ENCODE data around the gene RIPPLY3. TPM values are rescaled to one million over a fixed set of nuclear protein-coding genes. Genes with fewer than 3 reads are reported as not detected.

The RIPPLY3 gene
- total RNA-seq, 2 donors from 2014 or later: not detected

- Histone ChIP-seq H3K4me3 (no peak overlapping the region), H3K4me1 (ENCODE audit: control insufficient read depth in 1 of 2, low read depth in 2 of 2) (no peaks in the 10 kb centered on the region), H3K9me3 (no peaks in the 10 kb centered on the region), H3K36me3 (no peaks in the 10 kb centered on the region), H3K27me3 (replicated peaks; ENCODE audit: insufficient read depth) (no peaks in the 10 kb centered on the region), H3K27ac (no peak overlapping the region)
- DNase-seq (ENCODE audit: low spot score) (no peak), ATAC-seq (ENCODE audit: insufficient number of reproducible peaks, low FRiP score, low read depth) (no peak)
- TF ChIP-seq, protein P1, sequence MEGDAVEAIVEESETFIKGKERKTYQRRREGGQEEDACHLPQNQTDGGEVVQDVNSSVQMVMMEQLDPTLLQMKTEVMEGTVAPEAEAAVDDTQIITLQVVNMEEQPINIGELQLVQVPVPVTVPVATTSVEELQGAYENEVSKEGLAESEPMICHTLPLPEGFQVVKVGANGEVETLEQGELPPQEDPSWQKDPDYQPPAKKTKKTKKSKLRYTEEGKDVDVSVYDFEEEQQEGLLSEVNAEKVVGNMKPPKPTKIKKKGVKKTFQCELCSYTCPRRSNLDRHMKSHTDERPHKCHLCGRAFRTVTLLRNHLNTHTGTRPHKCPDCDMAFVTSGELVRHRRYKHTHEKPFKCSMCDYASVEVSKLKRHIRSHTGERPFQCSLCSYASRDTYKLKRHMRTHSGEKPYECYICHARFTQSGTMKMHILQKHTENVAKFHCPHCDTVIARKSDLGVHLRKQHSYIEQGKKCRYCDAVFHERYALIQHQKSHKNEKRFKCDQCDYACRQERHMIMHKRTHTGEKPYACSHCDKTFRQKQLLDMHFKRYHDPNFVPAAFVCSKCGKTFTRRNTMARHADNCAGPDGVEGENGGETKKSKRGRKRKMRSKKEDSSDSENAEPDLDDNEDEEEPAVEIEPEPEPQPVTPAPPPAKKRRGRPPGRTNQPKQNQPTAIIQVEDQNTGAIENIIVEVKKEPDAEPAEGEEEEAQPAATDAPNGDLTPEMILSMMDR (IDR thresholded peaks at IDR 0.05): no peak
These were observed 56.9 kb downstream of the RIPPLY3 start for GRCh38 chr21:37063433-37063832.

- Histone ChIP-seq H3K4me3 (no peak overlapping the region), H3K9me3 (no peaks in the 10 kb centered on the region), H3K27ac (no peak overlapping the region), H3K27me3 (replicated peaks; ENCODE audit: insufficient read depth) (no peaks in the 10 kb centered on the region), H3K4me1 (ENCODE audit: control insufficient read depth in 1 of 2, low read depth in 2 of 2) (no peaks in the 10 kb centered on the region), H3K36me3 (no peaks in the 10 kb centered on the region)
- ATAC-seq (ENCODE audit: insufficient number of reproducible peaks, low FRiP score, low read depth) (no peak), DNase-seq (ENCODE audit: low spot score) (no peak)
- TF ChIP-seq, protein P1 (IDR thresholded peaks at IDR 0.05): no peak
These were observed 58.3 kb downstream of the RIPPLY3 start for GRCh38 chr21:37064841-37065240.

GRCh38 chr21:37065561-37066177 is 59.2 kb downstream of the RIPPLY3 start:
- Histone ChIP-seq H3K4me1 (ENCODE audit: control insufficient read depth in 1 of 2, low read depth in 2 of 2) (no peaks in the 10 kb centered on the region), H3K9me3 (no peaks in the 10 kb centered on the region), H3K27me3 (replicated peaks; ENCODE audit: insufficient read depth) (no peaks in the 10 kb centered on the region), H3K36me3 (no peaks in the 10 kb centered on the region), H3K27ac (no peak overlapping the region), H3K4me3 (no peak overlapping the region)
- TF ChIP-seq, protein P1 (IDR thresholded peaks at IDR 0.05): no peak
- ATAC-seq (ENCODE audit: insufficient number of reproducible peaks, low FRiP score, low read depth): no peak
- DNase-seq (ENCODE audit: low spot score): no peak

Other genes starting within 250 kb of the RIPPLY3 start
- 10 to 100 TPM; 17.5 to 29.3 TPM for gene HLCS, start 40.0 kb upstream of the RIPPLY3 start, total RNA-seq
- 10 to 100 TPM in 1 of 2 donors, 1 to 10 TPM in 1; 7.6 to 13.4 TPM for gene PIGP, start 66.4 kb downstream of the RIPPLY3 start, total RNA-seq
- 100 to 1,000 TPM in 1 of 2 donors, 10 to 100 TPM in 1; 85.2 to 115 TPM for gene TTC3, start 66.6 kb downstream of the RIPPLY3 start, total RNA-seq

Data from thoracic aorta (tissue), 2 donors.